ENCODE measurements around the gene NKD2. TPM values are rescaled to one million over a fixed set of nuclear protein-coding genes. Genes with fewer than 3 reads are reported as not detected.

NKD2 gene
- polyA plus RNA-seq, 1 donor (not counting 4 experiments of a cell fraction or from before 2014, with no cell fraction given), result not detected

- H3K4me1 ChIP-seq (ENCODE audit: control insufficient read depth, extremely low read depth, insufficient read depth, low read length), result no peaks in the 10 kb centered on the region
- dilution Hi-C loops (cut with MboI; ENCODE audit: extremely low pct_ligation_motif_present, low sequenced_read_pairs), result no loop called here
- no peak overlapping the region for H3K9ac ChIP-seq (ENCODE audit: control insufficient read depth, extremely low read depth, insufficient read depth, low read length)
- no peak overlapping the region for H3K4me3 ChIP-seq (ENCODE audit: control insufficient read depth in 2 of 3, extremely low read depth in 1 of 3, insufficient read depth in 2 of 3, low read depth in 1 of 3, low read length in 3 of 3)
- H3K9me1 ChIP-seq (ENCODE audit: control insufficient read depth, extremely low read depth, insufficient read depth, low read length), result no peaks in the 10 kb centered on the region
- no peaks in the 10 kb centered on the region for H3K27me3 ChIP-seq (ENCODE audit: control insufficient read depth, extremely low read depth, insufficient read depth, low read length)
- FAIRE-seq (no peak), DNase-seq (ENCODE audit: low read depth, low spot score) (no peak)
- no peak overlapping the region for H2AFZ ChIP-seq (ENCODE audit: control insufficient read depth, low read length)
- no peaks in the 10 kb centered on the region for H3K9me3 ChIP-seq (ENCODE audit: control insufficient read depth, low read depth, low read length)
- H3K27ac ChIP-seq (ENCODE audit: control insufficient read depth, insufficient read depth, low read length), result no peak overlapping the region
- no peak overlapping the region for H3K4me2 ChIP-seq (ENCODE audit: control insufficient read depth, extremely low read depth, insufficient read depth, low read depth, low read length)
- TF ChIP-seq EZH2 (IDR thresholded peaks at IDR 0.05; ENCODE audit: low read length), result no peak
- TF ChIP-seq CTCF (optimal IDR thresholded peaks at IDR 0.05 in 1 of 3, IDR thresholded peaks at IDR 0.05 in 1 of 3, conservative IDR thresholded peaks at IDR 0.05 in 1 of 3; ENCODE audit: extremely low read depth in 1 of 3, insufficient read depth in 2 of 3, low read length in 3 of 3), result no peak
- no peaks in the 10 kb centered on the region for H4K20me1 ChIP-seq (ENCODE audit: control insufficient read depth, extremely low read depth, insufficient read depth, low read length)
- no peaks in the 10 kb centered on the region for H3K79me2 ChIP-seq (ENCODE audit: control insufficient read depth, insufficient read depth, low read length)
- no peaks in the 10 kb centered on the region for H3K36me3 ChIP-seq (ENCODE audit: control insufficient read depth in 2 of 2, extremely low read depth in 1 of 2, insufficient read depth in 2 of 2, low read length in 2 of 2)
Observed at GRCh38 chr5:1062761-1063568, 54.4 kb downstream of the NKD2 start.

- no peak overlapping the region for H3K9ac ChIP-seq (ENCODE audit: control insufficient read depth, extremely low read depth, insufficient read depth, low read length)
- no peak overlapping the region for H3K27ac ChIP-seq (ENCODE audit: control insufficient read depth, insufficient read depth, low read length)
- no peaks in the 10 kb centered on the region for H3K9me1 ChIP-seq (ENCODE audit: control insufficient read depth, extremely low read depth, insufficient read depth, low read length)
- FAIRE-seq, result no peak
- dilution Hi-C loops (cut with MboI; ENCODE audit: extremely low pct_ligation_motif_present, low sequenced_read_pairs), result no loop called here
- H3K9me3 ChIP-seq (ENCODE audit: control insufficient read depth, low read depth, low read length), result no peaks in the 10 kb centered on the region
- H3K27me3 ChIP-seq (ENCODE audit: control insufficient read depth, extremely low read depth, insufficient read depth, low read length), result no peaks in the 10 kb centered on the region
- H3K79me2 ChIP-seq (ENCODE audit: control insufficient read depth, insufficient read depth, low read length), result no peaks in the 10 kb centered on the region
- no peak for TF ChIP-seq EZH2 (IDR thresholded peaks at IDR 0.05; ENCODE audit: low read length)
- TF ChIP-seq CTCF (optimal IDR thresholded peaks at IDR 0.05 in 1 of 3, IDR thresholded peaks at IDR 0.05 in 1 of 3, conservative IDR thresholded peaks at IDR 0.05 in 1 of 3; ENCODE audit: extremely low read depth in 1 of 3, insufficient read depth in 2 of 3, low read length in 3 of 3), result no peak
- no peak overlapping the region for H3K4me3 ChIP-seq (ENCODE audit: control insufficient read depth in 2 of 3, extremely low read depth in 1 of 3, insufficient read depth in 2 of 3, low read depth in 1 of 3, low read length in 3 of 3)
- no peaks in the 10 kb centered on the region for H4K20me1 ChIP-seq (ENCODE audit: control insufficient read depth, extremely low read depth, insufficient read depth, low read length)
- H3K4me2 ChIP-seq (ENCODE audit: control insufficient read depth, extremely low read depth, insufficient read depth, low read depth, low read length), result no peak overlapping the region
- no peaks in the 10 kb centered on the region for H3K4me1 ChIP-seq (ENCODE audit: control insufficient read depth, extremely low read depth, insufficient read depth, low read length)
- no peaks in the 10 kb centered on the region for H3K36me3 ChIP-seq (ENCODE audit: control insufficient read depth in 2 of 2, extremely low read depth in 1 of 2, insufficient read depth in 2 of 2, low read length in 2 of 2)
- no peak for DNase-seq (ENCODE audit: low read depth, low spot score)
- H2AFZ ChIP-seq (ENCODE audit: control insufficient read depth, low read length), result no peak overlapping the region
Observed at GRCh38 chr5:1063661-1064382, 55.2 kb downstream of the NKD2 start.
